H1 (cell line): Measurements from ENCODE around the gene ADARB2. TPM values are rescaled to one million over a fixed set of nuclear protein-coding genes. Genes with fewer than 3 reads are reported as not detected.

Source experiments
- ASH2L ChIP-seq: fragments of 200-600, 300-600 bp; sonication (generic); IDR thresholded peaks from one replicate; pipeline ENCODE4 v1.7.1; 2017; ENCODE audit warnings: low read length
- GTF2F1 ChIP-seq: IDR thresholded peaks from 2 replicates; pipeline ENCODE4 v1.6.1; 2012; ENCODE audit warnings: low read depth, low read length, improper control_type of control experiment, borderline replicate concordance
- KDM4A ChIP-seq: IDR thresholded peaks from one replicate; pipeline ENCODE4 v1.7.1; 2012; ENCODE audit warnings: low read depth, mild to moderate bottlenecking, moderate library complexity, low read length, inconsistent platforms; ENCODE audit not compliant: severe bottlenecking
- PHF8 ChIP-seq: fragments of 200-600 bp; sonication (generic); conservative IDR thresholded peaks from 2 replicates; pipeline ENCODE4 v1.7.1; 2012; ENCODE audit warnings: low read depth, mild to moderate bottlenecking, inconsistent platforms, low read length, moderate library complexity
- SIX5 ChIP-seq: IDR thresholded peaks from 2 replicates; pipeline ENCODE4 v1.6.1; 2011; ENCODE audit warnings: mild to moderate bottlenecking, low read depth, low read length
- TBP ChIP-seq: IDR thresholded peaks from 2 replicates; pipeline ENCODE4 v1.6.1; 2011; ENCODE audit warnings: low read depth, low read length, improper control_type of control experiment
- ZNF274 ChIP-seq: IDR thresholded peaks from 2 replicates; pipeline ENCODE4 v1.7.0; 2012; ENCODE audit warnings: low read length, borderline replicate concordance; ENCODE audit errors: extremely low read depth
- polyA plus RNA-seq, 7 experiments: library from polyadenylated mRNA; depleted of rRNA in 3 of 7; stranded (reverse) in 5 of 7; unstranded in 2 of 7; fragments of >200 nt in 5 of 7; fragments of 200-250 nt in 2 of 7; gene quantifications; 1 replicate in 5 of 7; 2 replicates in 1 of 7; 4 replicates in 1 of 7; pipeline versions ENCODE4 v1.2.1 to v1.2.3, GENCODE V29; 2011 to 2013; ENCODE audit warnings: missing spikeins in 2 of 7, mixed read lengths in 2 of 7
- total RNA-seq: library from RNA; stranded (reverse); fragmentation: NEBNext Ultra II Directional; extraction: Animal tissue kit (Norgen Biotek cat#: 25700); gene quantifications from 2 replicates; pipeline ENCODE4 v1.2.1, GENCODE V29; 2021

ADARB2 gene
- total and polyA plus RNA-seq, 2 of the 8 experiments (the other 6 are each of a cell fraction or from before 2014, with no cell fraction given), result 2.2 to 2.8 TPM

DNA sequence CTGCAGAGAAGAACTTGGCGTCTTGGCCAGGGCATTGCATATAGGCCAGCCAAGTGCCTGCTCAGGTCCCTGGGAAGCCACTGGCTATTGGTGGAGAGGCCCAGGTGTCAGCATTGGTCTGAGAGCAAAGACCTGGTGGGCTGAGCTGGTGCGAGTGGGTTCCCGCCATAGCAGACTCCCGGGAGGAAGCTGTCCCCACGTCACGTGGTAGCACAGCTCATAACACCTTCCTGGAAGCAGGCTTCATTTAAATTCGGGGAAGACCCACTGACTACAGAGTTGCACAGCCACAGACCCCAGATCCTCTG lies 550.7 kb downstream of the ADARB2 start (continued):
- TF ChIP-seq GTF2F1 (no peak), PHF8 (no peak), TBP (no peak), ASH2L (no peak), KDM4A (no peak), ZNF274 (no peak), SIX5 (no peak)
